T-helper 1 cell (primary cell): ENCODE measurements around the gene RAB11B.
"Not testable (repeated sequence)": the region's sequence is repeated elsewhere in the genome, so short reads cannot be mapped to it uniquely, and the experiment has no call there.

Experiments used
- DNase-seq, 5 donors: peaks; one replicate each; pipeline ENCODE4 v3.0.0-alpha.2; 2012 to 2020

The RAB11B gene

GRCh38 chr19:8430650-8431049 is 40.5 kb downstream of the RAB11B start:
- DNase-seq: no peak

GRCh38 chr19:8438236-8438635 is 48.1 kb downstream of the RAB11B start:
- no peak for DNase-seq

GRCh38 chr19:8441725-8442544 is 51.8 kb downstream of the RAB11B start:
- DNase-seq: no peak

DNA sequence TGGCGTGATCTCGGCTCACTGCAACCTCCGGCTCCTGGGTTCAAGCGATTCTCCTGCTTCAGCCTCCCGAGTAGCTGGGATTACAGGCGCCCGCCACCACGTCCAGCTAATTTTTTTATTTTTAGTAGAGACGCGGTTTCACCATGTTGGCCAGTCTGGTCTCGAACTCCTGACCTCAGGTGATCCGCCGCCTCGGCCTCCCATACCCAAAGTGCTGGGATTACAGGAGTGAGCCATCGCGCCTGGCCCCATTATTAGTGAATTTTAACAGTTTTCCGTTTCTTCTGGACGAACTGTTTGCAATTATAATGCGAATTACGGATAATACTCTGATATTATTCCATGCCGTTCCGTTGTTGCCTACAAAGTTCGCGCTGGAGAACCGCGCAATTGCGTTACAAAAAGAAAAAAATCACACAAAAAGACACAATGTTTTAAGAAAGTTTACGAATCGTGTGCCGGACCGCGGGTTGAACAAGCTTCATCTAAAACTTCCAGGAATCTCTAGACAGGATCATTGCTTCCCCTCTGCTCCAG is 54.0 kb downstream of the RAB11B start:
- not testable (repeated sequence) for DNase-seq

DNA sequence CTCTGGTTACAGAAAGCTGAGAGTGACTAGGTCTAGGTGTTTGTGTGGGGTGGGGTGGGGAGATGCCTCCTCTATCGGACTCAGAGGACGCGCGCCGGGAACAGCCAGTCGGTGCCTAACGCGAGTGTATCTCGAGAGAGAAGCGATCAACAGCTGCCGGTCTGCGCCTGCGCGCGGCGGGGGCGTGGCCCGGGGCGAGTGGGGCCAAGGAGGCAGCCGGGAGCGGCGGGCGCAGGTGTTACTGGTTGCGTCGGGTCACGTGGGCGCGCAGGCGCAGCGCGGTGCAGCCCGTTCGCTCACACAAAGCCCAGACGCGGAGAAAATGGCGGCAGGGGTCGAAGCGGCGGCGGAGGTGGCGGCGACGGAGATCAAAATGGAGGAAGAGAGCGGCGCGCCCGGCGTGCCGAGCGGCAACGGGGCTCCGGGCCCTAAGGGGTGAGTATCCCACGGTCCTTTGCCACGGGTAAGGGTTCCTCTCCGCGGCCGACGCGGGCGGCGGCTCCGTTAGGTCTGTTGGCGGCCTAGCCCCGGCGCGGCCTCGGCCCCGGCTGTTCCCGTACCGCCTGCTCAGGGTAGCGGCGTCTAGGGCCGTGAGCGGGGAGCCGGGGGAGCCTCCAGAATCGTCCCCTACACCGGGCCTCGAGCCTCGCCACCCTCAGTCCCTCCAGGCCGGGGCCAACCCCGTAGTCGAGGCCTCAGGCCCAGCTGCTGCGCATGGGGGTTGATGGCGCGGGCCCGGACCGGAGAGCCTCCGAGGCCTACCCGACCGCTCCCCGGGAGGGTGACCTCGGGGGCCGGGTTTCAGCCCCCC is 54.7 kb downstream of the RAB11B start, which contains the start of gene HNRNPM:
HNRNPM (plus strand) TSS at position 299 of the 811 bp plus-strand sequence; CDS start at position 323, 24 bp downstream.
- peak; percentile 98 to 100 (median 100) for DNase-seq

- DNase-seq: peak; percentile 27 to 45 (median 35)
Measured at GRCh38 chr19:8445488-8446001, 55.4 kb downstream of the RAB11B start.

DNA sequence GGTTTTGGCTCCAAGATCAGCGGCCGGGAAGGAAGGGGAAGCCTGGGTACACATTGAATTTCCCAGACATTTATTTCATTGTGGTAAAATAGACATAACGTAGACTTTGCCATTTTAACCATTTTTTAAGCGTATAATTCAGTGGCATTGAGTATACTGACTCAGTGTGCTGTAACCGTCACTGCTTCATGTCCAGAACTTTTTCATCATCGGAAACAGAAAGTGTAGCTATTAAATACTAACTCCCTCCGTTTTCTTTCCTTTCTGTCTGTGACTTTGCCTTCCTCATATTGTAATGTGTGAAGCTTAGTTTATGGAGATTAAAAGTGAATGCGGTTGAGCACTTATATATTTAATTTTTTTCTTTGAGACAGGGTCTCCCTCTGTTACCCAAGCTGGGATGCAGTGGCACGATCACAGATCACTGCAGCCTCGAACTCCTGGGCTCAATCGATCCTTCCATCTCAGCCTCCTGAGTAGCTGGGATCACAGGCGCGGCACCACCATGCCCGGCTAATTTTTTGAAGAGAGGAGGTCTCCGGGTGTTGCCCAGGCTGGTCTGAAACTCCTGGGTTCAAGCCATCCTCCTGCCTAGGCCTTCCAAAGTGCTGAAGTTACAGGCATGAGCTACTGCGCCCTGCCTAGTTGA is 56.0 kb downstream of the RAB11B start:
- no peak for DNase-seq

GRCh38 chr19:8449830-8450229 is 59.7 kb downstream of the RAB11B start:
- no peak for DNase-seq

DNA sequence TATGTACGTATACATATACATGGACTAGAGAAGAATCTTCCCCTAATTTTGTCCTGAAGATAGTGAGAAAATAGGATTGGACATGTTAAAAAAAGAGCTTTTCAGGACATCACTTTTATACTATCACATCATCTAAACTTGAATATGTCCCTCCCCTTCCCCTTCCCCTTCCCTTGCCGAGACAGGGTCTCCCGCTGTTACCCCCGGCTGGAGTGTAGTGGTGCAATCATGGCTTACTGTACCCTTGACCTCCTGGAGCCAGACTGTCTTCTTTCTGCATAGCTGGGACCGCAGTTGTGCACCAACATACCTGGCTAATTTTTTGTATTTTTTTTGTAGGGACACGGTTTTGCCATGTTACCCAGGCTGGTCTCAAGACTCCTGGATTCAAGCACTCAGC is 61.2 kb downstream of the RAB11B start:
- no peak for DNase-seq

- DNase-seq: no peak
Measured at GRCh38 chr19:8451885-8452284, 61.7 kb downstream of the RAB11B start.

GRCh38 chr19:8452446-8453123 is 62.4 kb downstream of the RAB11B start:
- DNase-seq: no peak

DNA sequence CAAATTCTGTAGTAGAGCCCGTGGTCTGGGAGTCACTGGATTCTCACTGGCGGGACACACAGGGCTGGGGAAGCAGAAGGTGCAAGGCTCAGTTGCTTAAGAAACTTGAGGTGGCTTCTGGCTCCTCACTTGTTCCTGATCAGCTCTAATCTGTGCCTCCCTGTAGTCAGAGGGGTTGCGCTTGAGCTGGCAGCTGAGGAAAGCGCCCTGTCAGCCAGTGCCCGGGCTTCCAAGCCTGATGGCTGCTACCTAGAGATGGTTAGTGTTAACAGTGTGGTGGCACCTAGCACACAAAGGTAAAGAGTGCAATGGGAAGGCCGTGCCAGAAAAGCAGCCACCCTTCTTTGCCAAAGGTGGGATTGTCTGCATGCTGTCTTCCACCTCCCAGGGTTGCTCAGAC is 63.5 kb downstream of the RAB11B start:
- no peak for DNase-seq
